GM18951 (cell line): Measurements from ENCODE around the gene CNTRL.

ENCODE experiments used
- POLR2A ChIP-seq: IDR thresholded peaks from 4 replicates; pipeline ENCODE4 v1.6.1; 2011; ENCODE audit warnings: mild to moderate bottlenecking; ENCODE audit not compliant: insufficient read length, insufficient read depth; ENCODE audit errors: extremely low read depth
- in situ Hi-C: fragments of 300-500 bp; cut with MboI; formaldehyde crosslinking; loops from one replicate; pipeline ENCODE4 v1.12.0; 2022; ENCODE audit warnings: low sequenced_read_pairs, mixed read lengths, inconsistent platforms; ENCODE audit not compliant: unreplicated experiment

Gene CNTRL

GRCh38 chr9:121218357-121219027 is 143.7 kb downstream of the CNTRL start:
- in situ Hi-C loops: loop anchor here (25.0 kb wide), 1 partner anchor 169 kb away; no protein-coding TSS in a partner anchor
- TF ChIP-seq POLR2A: no peak

- in situ Hi-C loops: loop anchor here (25.0 kb wide), 1 partner anchor 168 kb away; no protein-coding TSS in a partner anchor
- no peak for TF ChIP-seq POLR2A
Measured at GRCh38 chr9:121219530-121219929, 144.8 kb downstream of the CNTRL start.

- in situ Hi-C loops: loop anchor here (25.0 kb wide), 1 partner anchor 166 kb away; no protein-coding TSS in a partner anchor
- TF ChIP-seq POLR2A: no peak
Measured at GRCh38 chr9:121220996-121221663, 146.4 kb downstream of the CNTRL start.

GRCh38 chr9:121221664-121222055 is 146.9 kb downstream of the CNTRL start:
- in situ Hi-C loops: loop anchor here (25.0 kb wide), 1 partner anchor 166 kb away; no protein-coding TSS in a partner anchor
- TF ChIP-seq POLR2A: no peak

DNA sequence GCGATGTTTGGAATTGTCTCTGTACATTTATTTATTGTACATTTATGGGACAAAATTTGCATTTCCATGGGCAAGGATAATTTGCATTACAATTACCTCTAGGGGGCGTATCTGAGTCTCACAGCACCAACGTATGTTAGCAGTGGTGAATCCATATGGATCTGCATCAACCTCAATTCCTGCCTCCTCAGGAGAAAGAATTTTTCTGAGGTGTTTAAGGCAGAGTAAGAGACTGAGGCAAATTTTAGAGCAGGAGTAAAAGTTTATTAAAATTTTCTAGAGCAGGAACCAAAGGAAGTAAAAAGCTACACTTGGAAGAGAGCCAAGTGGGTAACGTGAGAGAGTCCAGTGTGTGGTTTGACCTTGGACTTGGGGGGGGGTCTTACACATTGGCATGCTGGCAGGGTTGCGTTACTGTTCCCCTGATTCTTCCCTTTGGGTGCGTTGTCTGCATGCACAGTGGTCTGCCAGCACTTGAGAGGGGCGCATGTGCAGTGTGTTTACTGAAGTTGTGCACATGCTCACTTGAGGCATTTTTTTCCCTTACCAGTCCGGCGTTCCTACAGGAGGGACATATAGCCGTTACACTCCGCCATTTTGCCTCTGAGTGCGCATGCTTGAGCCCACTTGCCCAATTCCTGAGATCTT is 147.9 kb downstream of the CNTRL start:
- in situ Hi-C loops: loop anchor here (25.0 kb wide), 1 partner anchor 165 kb away; no protein-coding TSS in a partner anchor
- TF ChIP-seq POLR2A: no peak

GRCh38 chr9:121225240-121225639 is 150.5 kb downstream of the CNTRL start:
- TF ChIP-seq POLR2A: no peak
- in situ Hi-C loops: no loop called here

DNA sequence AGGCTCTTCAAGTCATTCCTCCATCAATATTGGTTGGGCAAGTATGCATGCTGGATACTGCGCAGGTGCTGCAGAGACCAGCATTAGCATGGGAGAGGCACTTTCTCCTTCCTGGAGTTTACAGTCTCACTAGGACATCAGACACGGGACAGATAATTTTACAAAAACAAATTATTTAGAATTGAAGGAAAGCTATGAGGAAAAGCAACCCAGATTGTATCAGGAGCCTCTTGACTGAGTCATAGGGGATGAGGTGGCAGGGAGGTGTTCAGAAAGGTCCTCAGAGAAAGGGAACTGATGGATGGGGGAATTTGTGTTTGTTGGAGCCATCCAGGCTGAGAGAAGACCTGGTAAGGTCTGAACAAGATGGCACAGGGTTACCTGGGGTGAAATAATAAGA is 151.4 kb downstream of the CNTRL start:
- in situ Hi-C loops: no loop called here

More for the DNA sequence above, 151.4 kb downstream of the CNTRL start:
- TF ChIP-seq POLR2A: no peak
